Activated CD4-positive, CD25-positive, alpha-beta regulatory T cell treated with anti-CD3 and anti-CD28 coated beads, Interleukin-2, amount 50 U/mL, for 16 hours (primary cell): ENCODE measurements around the gene FXYD5.
"Not testable (repeated sequence)": the region's sequence is repeated elsewhere in the genome, so short reads cannot be mapped to it uniquely, and the experiment has no call there.

Experiments
- DNase-seq: peaks from one replicate; pipeline ENCODE4 v3.0.0-alpha.2; 2020; ENCODE audit warnings: low read depth, low spot score

The FXYD5 gene

GRCh38 chr19:35119578-35120155 is 34.9 kb upstream of the FXYD5 start:
- no peak for DNase-seq

- DNase-seq, result no peak
Observed at GRCh38 chr19:35120492-35120891, 34.0 kb upstream of the FXYD5 start.

DNA sequence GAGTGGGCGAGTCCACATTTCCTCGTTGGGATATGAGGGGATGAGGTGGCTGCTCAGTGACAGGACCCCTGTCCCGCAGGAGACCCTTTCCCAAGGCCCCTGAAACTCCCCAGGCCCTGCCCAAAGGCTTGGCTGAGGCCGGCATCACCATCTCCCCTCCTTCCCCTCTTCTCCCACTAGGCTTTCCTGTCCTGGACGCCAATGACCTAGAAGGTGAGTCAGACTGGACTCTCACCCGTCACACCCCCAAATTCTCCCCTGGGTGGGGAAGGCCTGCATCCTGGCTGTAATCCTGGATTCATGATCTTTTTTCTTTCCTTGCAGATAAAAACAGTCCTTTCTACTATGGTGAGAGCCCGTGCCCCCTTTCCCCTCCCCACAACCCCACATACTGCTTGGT is 33.6 kb upstream of the FXYD5 start:
- no peak for DNase-seq

DNA sequence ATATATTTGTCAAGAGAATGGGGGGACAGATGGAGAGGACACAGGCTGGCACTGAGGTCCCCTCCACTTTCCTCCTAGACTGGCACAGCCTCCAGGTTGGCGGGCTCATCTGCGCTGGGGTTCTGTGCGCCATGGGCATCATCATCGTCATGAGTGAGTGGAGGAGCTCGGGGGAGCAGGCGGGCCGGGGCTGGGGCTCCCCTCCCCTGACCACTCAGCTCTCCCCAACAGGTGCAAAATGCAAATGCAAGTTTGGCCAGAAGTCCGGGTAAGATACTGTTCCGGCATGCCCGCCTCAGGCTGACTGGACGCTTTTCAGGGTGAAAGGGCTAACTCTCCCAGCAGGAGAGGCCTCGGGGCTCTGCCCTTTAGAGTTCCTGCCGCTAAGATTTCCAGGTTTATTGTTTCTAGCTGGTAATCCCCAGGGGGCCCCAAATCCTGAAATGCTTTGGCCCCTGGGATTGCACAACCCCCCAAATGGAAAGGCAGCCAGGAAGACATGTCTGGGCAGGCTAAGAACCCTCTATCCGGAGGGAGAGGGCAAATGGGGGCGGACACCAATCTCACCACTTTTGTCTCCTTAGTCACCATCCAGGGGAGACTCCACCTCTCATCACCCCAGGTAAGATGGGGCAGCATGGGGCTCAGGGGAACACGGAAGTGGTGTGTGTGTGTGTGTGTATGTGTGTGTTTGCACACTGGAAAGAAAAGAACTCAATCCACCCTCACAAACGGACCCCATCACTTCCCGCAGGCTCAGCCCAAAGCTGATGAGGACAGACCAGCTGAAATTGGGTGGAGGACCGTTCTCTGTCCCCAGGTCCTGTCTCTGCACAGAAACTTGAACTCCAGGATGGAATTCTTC is 31.6 kb upstream of the FXYD5 start:
- DNase-seq, result no peak

DNA sequence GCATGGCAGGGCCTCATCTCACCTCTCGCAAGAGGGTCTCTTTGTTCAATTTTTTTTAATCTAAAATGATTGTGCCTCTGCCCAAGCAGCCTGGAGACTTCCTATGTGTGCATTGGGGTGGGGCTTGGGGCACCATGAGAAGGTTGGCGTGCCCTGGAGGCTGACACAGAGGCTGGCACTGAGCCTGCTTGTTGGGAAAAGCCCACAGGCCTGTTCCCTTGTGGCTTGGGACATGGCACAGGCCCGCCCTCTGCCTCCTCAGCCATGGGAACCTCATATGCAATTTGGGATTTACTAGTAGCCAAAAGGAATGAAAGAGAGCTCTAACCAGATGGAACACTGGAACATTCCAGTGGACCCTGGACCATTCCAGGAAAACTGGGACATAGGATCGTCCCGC is 31.0 kb upstream of the FXYD5 start:
- DNase-seq, result no peak

DNA sequence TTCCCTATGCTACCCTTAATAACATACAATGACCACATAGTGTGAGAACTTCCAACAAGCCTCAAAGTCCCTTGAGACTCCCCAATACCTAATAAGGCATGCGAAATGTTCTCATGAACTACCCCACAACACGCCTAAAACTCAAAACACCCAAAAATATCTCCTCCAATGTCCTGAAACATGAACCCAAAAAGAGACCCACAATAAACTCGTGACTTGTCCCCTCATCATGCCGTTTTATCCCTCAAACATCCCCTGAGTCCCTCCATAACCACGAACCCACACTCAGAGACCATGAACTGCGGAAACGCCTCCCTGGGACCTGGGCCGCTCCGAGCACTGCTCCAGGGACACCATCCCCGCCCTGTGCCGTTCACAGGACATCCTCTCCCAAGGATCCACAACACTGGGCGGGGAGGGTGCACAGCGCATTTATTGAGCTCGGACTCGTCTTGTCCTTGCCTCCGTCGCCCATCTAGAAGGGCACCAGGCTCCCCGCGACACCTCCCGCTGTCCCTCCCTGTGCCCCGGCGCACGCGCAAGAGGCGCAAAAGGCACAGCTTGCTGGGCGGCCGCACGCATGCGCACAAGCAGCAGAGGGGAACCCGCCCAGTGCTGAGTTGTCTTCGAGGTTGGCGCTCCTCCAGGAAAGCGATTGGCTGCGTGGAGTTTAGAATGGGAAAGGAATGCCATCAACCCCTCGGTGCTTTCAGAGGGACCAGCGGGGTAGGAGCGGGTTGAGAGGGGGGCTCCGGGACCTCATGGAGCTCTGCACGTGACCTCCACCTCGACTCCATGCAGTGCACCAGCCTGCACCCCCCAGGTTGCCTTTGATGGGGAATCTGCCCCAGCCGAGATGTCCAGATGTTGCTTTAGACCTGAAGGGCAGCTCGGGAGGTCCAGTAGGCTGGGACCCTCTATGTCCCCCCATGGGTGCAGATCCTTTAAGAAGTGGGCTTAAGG is 30.2 kb upstream of the FXYD5 start:
- DNase-seq, result peak; percentile 76

DNA sequence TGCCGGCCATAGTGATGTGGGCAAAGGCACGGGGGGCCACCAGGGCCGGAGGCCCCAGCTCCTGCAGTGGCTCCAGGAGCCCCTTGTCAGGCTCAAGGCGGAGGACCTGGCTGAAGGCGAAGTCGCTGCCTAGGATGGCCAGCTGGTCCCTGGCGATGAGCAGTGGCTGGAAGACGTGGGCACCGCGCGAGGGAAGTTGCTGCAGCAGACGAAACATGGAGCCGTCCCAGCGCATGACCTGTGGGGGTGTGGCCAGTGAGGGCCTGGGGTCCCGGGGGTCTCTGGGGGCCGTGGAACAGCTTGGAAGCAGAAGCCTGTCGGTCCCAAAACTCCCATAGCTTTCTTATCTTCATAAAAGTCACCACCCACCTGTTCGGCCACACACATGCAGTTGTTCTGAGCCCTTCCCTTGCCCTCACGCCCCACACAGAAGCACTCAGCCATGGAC is 29.2 kb upstream of the FXYD5 start:
- DNase-seq, result no peak

- DNase-seq, result no peak
Observed at GRCh38 chr19:35125749-35126623, 28.5 kb upstream of the FXYD5 start.

- DNase-seq, result no peak
Observed at GRCh38 chr19:35126624-35126959, 27.9 kb upstream of the FXYD5 start.

DNA sequence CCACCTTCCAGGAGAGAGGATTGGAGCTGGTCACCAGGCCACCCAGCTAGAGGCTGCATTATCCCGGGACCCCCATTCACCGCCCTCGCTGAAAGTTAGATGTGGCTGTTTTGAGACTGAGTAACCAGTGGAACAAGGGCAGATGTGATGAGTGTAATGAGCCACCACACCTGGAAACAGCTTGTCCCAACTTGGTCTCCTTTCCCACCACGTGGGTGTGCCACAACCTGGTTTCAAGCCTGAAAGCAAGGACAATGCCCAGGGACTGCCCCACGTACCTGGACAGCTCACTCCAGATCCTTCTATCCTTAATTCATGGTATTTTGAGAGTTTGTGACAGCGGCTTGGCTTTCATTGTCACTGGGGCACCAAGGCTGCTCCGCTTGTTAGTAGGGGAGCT is 26.7 kb upstream of the FXYD5 start:
- DNase-seq, result no peak

GRCh38 chr19:35128398-35129057 is 26.0 kb upstream of the FXYD5 start:
- DNase-seq, result no peak

DNA sequence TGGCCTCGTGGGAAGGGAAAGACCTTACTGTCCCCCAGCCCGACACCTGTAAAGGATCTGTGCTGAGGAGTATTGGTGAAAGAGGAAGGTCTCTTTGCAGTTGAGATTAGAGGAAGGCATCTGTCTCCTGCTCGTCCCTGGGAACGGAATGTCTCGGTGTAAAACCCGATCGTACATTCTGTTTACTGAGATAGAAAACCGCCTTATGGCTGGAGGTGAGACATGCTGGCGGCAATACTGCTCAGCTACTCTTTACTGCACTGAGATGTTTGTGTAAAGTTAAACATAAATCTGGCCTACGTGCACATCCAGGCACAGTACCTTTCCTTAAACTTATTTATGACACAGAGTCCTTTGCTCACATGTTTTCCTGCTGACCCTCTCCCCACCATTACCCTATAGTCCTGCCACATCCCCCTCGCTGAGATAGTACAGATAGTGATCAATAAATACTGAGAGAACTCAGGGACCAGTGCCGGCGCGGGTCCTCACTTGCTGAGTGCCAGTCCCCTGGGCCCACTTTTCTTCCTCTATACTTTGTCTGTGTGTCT is 24.7 kb upstream of the FXYD5 start:
- not testable (repeated sequence) for DNase-seq

GRCh38 chr19:35130761-35131720 is 23.5 kb upstream of the FXYD5 start:
- no peak for DNase-seq

GRCh38 chr19:35132254-35132653 is 22.3 kb upstream of the FXYD5 start:
- no peak for DNase-seq

DNA sequence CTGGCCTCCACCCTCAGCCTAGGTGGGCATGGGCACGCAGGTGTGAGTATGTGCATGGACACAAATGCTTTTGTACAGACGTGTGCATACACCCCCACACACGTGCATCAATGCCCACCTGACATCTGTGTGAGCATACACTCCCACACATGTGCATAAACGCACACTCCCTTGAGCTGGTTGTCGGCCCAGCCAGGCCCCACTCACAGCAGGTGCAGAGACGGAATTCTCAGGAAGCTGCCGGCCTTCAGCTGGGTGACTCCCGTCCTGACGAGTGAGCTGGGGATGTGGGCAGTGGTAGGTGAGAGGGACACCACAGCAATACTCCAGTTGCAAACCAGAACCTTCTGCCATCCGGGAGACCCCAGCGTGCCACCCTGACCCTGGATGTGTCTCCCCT is 20.7 kb upstream of the FXYD5 start:
- no peak for DNase-seq

DNA sequence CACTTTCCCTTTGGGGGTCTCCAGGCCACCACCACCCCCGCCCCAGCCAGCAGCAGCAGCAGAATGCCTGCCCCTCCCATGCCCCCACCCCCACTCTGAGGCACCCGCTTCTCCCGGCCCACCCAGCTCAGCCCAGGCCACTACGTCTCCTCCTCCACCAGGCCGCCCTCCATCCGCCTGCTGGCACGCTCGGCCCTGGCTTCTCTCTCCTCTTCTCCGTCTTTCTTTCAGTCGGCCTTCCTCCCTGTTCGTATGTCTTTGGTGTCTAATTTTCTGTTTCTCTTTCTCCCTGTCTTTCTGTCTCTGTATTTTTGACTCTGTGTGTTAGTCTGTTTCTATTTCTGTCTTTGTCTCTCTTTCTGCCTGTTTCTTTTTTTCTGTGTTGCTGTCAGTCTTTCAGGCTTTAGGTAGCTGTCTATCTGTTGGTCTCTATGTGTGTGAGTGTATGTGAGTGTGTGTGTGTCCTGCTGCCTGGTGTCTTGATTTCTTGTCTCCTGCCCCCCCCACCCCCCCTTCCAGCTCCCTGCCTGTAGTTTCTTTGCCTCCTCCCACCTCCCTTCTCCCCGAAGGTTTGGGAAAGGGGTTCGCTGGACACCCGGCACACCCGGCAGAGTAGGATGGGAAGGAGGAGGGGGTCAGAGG is 19.8 kb upstream of the FXYD5 start, which contains the start of gene LGI4:
LGI4 (minus strand) TSS at position 459 of the 642 bp plus-strand sequence; CDS start at position 80, 379 bp downstream.
- DNase-seq, result no peak

DNA sequence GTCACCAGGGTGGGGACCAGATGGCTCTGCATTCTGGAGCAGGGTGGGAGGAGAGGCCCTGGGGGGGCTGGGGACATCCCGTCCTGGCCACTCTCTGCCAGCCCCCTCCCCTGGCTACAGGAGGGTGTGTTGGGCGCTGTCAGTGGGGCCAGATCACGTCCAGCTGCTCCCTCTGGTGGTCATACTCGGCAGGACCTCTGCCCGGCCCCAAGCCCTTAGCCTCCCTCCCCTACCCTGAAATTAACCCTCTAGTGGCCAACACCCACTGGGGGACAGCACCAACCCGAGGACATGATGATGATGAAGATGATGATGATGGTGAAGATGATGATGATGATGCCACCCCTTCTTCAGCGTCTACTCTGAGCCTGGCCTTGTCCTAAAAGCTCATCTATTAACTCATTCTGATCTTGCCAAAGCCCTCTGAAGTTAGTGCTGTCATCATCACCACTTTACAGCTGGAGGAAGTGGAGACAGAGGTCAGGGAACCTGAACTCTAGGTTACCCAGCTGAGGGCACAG is 19.1 kb upstream of the FXYD5 start:
- DNase-seq, result no peak

- no peak for DNase-seq
Observed at GRCh38 chr19:35136231-35136630, 18.3 kb upstream of the FXYD5 start.
